HG03460 (cell line): ENCODE measurements around the gene FOXQ1.
"Not testable (repeated sequence)": the region's sequence is repeated elsewhere in the genome, so short reads cannot be mapped to it uniquely, and the experiment has no call there.

Source experiments
- ATAC-seq: cut with Tn5 transposase; IDR thresholded peaks from one replicate; pipeline ENCODE4 v1.9.1; 2021; ENCODE audit not compliant: unreplicated experiment

The FOXQ1 gene

GRCh38 chr6:1355068-1355467 lies 43.2 kb downstream of the FOXQ1 start:
- ATAC-seq, result not testable (repeated sequence)

- ATAC-seq, result not testable (repeated sequence)
Measured at GRCh38 chr6:1361717-1362116, 49.8 kb downstream of the FOXQ1 start.

- no peak for ATAC-seq
Measured at GRCh38 chr6:1362643-1363042, 50.7 kb downstream of the FOXQ1 start.

- ATAC-seq, result no peak
Measured at GRCh38 chr6:1363298-1363697, 51.4 kb downstream of the FOXQ1 start.

GRCh38 chr6:1363729-1364572 lies 52.1 kb downstream of the FOXQ1 start:
- no peak for ATAC-seq
